22Rv1 (cell line): ENCODE results near the gene BAG2.

Source experiments
- ZFX ChIP-seq: fragments of 450-650 bp; IDR thresholded peaks from 2 replicates; pipeline ENCODE4 v1.6.1; 2017; ENCODE audit warnings: antibody characterized with exemption, borderline replicate concordance
- TF ChIP-seq, protein P1 (sequence below): fragments of 450-650 bp; IDR thresholded peaks from 2 replicates; pipeline ENCODE4 v1.5.1; 2017; ENCODE audit warnings: mild to moderate bottlenecking

DNA sequence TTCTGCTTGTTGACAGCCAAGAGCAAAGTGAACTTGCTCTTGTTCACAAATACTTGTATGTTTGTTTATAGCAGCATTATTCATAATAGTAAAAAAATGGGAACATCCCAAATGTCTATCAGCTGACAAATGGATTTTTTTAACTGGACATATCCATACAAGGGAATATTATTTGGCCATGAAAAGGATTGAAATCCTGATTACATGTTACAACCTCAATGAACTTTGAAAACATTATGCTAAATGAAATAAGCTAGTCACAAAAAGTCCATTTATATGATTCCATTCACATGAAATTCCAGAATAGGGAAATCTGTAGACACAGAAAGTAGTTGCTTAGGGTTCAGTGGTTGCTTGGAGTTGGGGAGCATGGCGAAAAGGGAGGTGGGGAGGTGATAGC, 28.4 kb upstream of the BAG2 start:
- TF ChIP-seq, protein P1, sequence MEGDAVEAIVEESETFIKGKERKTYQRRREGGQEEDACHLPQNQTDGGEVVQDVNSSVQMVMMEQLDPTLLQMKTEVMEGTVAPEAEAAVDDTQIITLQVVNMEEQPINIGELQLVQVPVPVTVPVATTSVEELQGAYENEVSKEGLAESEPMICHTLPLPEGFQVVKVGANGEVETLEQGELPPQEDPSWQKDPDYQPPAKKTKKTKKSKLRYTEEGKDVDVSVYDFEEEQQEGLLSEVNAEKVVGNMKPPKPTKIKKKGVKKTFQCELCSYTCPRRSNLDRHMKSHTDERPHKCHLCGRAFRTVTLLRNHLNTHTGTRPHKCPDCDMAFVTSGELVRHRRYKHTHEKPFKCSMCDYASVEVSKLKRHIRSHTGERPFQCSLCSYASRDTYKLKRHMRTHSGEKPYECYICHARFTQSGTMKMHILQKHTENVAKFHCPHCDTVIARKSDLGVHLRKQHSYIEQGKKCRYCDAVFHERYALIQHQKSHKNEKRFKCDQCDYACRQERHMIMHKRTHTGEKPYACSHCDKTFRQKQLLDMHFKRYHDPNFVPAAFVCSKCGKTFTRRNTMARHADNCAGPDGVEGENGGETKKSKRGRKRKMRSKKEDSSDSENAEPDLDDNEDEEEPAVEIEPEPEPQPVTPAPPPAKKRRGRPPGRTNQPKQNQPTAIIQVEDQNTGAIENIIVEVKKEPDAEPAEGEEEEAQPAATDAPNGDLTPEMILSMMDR = no peak
- TF ChIP-seq ZFX = no peak
